GM12878 (cell line): Measurements from ENCODE around the gene RRN3. TPM values are rescaled to one million over a fixed set of nuclear protein-coding genes. Genes with fewer than 3 reads are reported as not detected.

Source experiments
- microRNA counts: library from miRNA; unstranded; fragments of <30 nt; microRNA quantifications from one replicate; lab custom pipeline; 2016
- microRNA-seq: library from miRNA; unstranded; fragments of <30 nt; microRNA quantifications from one replicate; pipeline ENCODE4, GENCODE V29; 2018
- polyA plus RNA-seq, 11 experiments: library from polyadenylated mRNA; depleted of rRNA in 4 of 11; unstranded in 6 of 11; stranded (reverse) in 5 of 11; fragments of >200 nt; fragmentation: Nextera tagmentation in 4 of 11; fragmentation: Illumina TruSeq in 1 of 11; extraction: Ambion mirVana in 4 of 11; extraction: Trizol in 1 of 11; gene quantifications; 1 replicate in 1 of 11; 2 replicates in 10 of 11; pipeline versions ENCODE4 v1.2.1 to v1.2.3, GENCODE V29; 2011 to 2016; ENCODE audit warnings: inconsistent platforms in 2 of 11, missing spikeins in 2 of 11, low read depth in 1 of 11
- small RNA-seq: library from RNA; depleted of rRNA; stranded (forward); fragments of <200 nt; gene quantifications from one replicate; pipeline ENCODE3, GENCODE V24; 2014
- total RNA-seq, 4 experiments: library from RNA; depleted of rRNA in 3 of 4; stranded (reverse); fragments of >200 nt in 3 of 4; fragmentation: Illumina TruSeq in 1 of 4; extraction: Trizol in 1 of 4; gene quantifications; 2 replicates each; pipeline versions ENCODE4 v1.2.1 to v1.2.3, GENCODE V29; 2013 to 2021

RRN3 gene
- total and polyA plus RNA-seq, 10 of the 15 experiments (the other 5 are each of a cell fraction or from before 2014, with no cell fraction given): 21.9 to 55.5 (median 33.2) TPM

MicroRNAs encoded within 50 kb of the gene (microRNA counts, 767-probe panel; counts per million panel counts)
- 55.3 counts per million for microRNA hsa-miR-1972 (lab: Ali Mortazavi, UCI)

Small RNA genes within 50 kb of the gene (microRNA-seq; reads per million reads assigned to microRNA genes)
- gene MIR1972-1 (not detected), gene MIR6511B2 (not detected)

Small RNA genes within 50 kb of the gene (small RNA-seq; reads per million reads assigned to genes)
- gene MIR1972-1: not detected

Other genes starting within 250 kb of the RRN3 start
- gene NPIPA1, start 156.8 kb downstream of the RRN3 start, total RNA-seq (2014; rRNA removed): 13.6 and 13.7 TPM in 2 replicates
- 14.6 and 15.7 TPM in 2 replicates for gene NPIPA1, start 156.8 kb downstream of the RRN3 start, total RNA-seq (2014; rRNA removed; fragmentation: Illumina TruSeq; extraction: Trizol)
- gene NPIPA1, start 156.8 kb downstream of the RRN3 start, total RNA-seq (2021): 42.8 and 42.9 TPM in 2 replicates
- gene NPIPA1, start 156.8 kb downstream of the RRN3 start, polyA plus RNA-seq (2011; rRNA removed): 36.0 and 39.8 TPM in 2 replicates
- 32.4 and 50.4 TPM in 2 replicates for gene NPIPA1, start 156.8 kb downstream of the RRN3 start, polyA plus RNA-seq (2014; fragmentation: Illumina TruSeq; extraction: Trizol)
- 1 to 10 TPM; 7.7 to 8.9 TPM for gene NPIPA1, start 156.8 kb downstream of the RRN3 start, polyA plus RNA-seq (2014; fragmentation: Nextera tagmentation; extraction: Ambion mirVana)
- gene NPIPA1, start 156.8 kb downstream of the RRN3 start, polyA plus RNA-seq (2014; rRNA removed): 30.1 and 31.4 TPM in 2 replicates
- 10 to 100 TPM in 1 of 2 experiments, 1 to 10 TPM in 1; 9.3 to 10.2 TPM for gene NPIPA1, start 156.8 kb downstream of the RRN3 start, polyA plus RNA-seq (2016; fragmentation: Nextera tagmentation; extraction: Ambion mirVana)
- gene PDXDC1, start 119.2 kb downstream of the RRN3 start, total RNA-seq (2014; rRNA removed): 54.6 and 57.9 TPM in 2 replicates
- gene PDXDC1, start 119.2 kb downstream of the RRN3 start, total RNA-seq (2014; rRNA removed; fragmentation: Illumina TruSeq; extraction: Trizol): 50.9 and 52.7 TPM in 2 replicates
- 66.6 and 67.7 TPM in 2 replicates for gene PDXDC1, start 119.2 kb downstream of the RRN3 start, total RNA-seq (2021)
- 78.2 and 89.2 TPM in 2 replicates for gene PDXDC1, start 119.2 kb downstream of the RRN3 start, polyA plus RNA-seq (2011; rRNA removed)
- gene PDXDC1, start 119.2 kb downstream of the RRN3 start, polyA plus RNA-seq (2014; fragmentation: Illumina TruSeq; extraction: Trizol): 51.8 and 64.6 TPM in 2 replicates
- 10 to 100 TPM in 1 of 2 experiments, 1 to 10 TPM in 1; 6.1 to 12.4 TPM for gene PDXDC1, start 119.2 kb downstream of the RRN3 start, polyA plus RNA-seq (2014; fragmentation: Nextera tagmentation; extraction: Ambion mirVana)
- 63.2 and 66.5 TPM in 2 replicates for gene PDXDC1, start 119.2 kb downstream of the RRN3 start, polyA plus RNA-seq (2014; rRNA removed)
- gene PDXDC1, start 119.2 kb downstream of the RRN3 start, polyA plus RNA-seq (2016; fragmentation: Nextera tagmentation; extraction: Ambion mirVana): 10 to 100 TPM; 52.9 to 61.5 TPM
- 29.8 and 35.4 TPM in 2 replicates for gene NTAN1, start 38.2 kb downstream of the RRN3 start, total RNA-seq (2014; rRNA removed)
- gene NTAN1, start 38.2 kb downstream of the RRN3 start, total RNA-seq (2014; rRNA removed; fragmentation: Illumina TruSeq; extraction: Trizol): 39.2 and 42.5 TPM in 2 replicates
- 28.6 and 30.3 TPM in 2 replicates for gene NTAN1, start 38.2 kb downstream of the RRN3 start, total RNA-seq (2021)
- 86.8 and 115 TPM in 2 replicates for gene NTAN1, start 38.2 kb downstream of the RRN3 start, polyA plus RNA-seq (2011; rRNA removed)
- 51.5 and 69.9 TPM in 2 replicates for gene NTAN1, start 38.2 kb downstream of the RRN3 start, polyA plus RNA-seq (2014; fragmentation: Illumina TruSeq; extraction: Trizol)
- 10 to 100 TPM; 12.7 to 17.7 TPM for gene NTAN1, start 38.2 kb downstream of the RRN3 start, polyA plus RNA-seq (2014; fragmentation: Nextera tagmentation; extraction: Ambion mirVana)
- 43.7 and 50.0 TPM in 2 replicates for gene NTAN1, start 38.2 kb downstream of the RRN3 start, polyA plus RNA-seq (2014; rRNA removed)
- gene NTAN1, start 38.2 kb downstream of the RRN3 start, polyA plus RNA-seq (2016; fragmentation: Nextera tagmentation; extraction: Ambion mirVana): 10 to 100 TPM; 50.6 to 55.8 TPM